ENCODE measurements around the gene FAM53B. TPM values are rescaled to one million over a fixed set of nuclear protein-coding genes. Genes with fewer than 3 reads are reported as not detected.

The FAM53B gene
- total RNA-seq, 4 donors from 2014 or later = 41.0 to 110 (median 50.0) TPM

GRCh38 chr10:124717911-124718741 is 26.1 kb downstream of the FAM53B start:
- Histone ChIP-seq H3K27me3 (no peaks in the 10 kb centered on the region), H3K36me3 (no peaks in the 10 kb centered on the region), H3K4me3 (no peak overlapping the region), H3K4me1 (peaks cover 40 to 94% (median 47%) of the 10 kb centered on the region in 4 donors), H3K9me3 (no peaks in the 10 kb centered on the region), H3K27ac (peak overlapping the region; percentile 76 to 86 (median 80))
- intact Hi-C loops (cut with DNase I; ENCODE audit: low total_unique reads) = no loop called here
- no peak for DNase-seq
- in situ Hi-C loops (cut with MboI; ENCODE audit: low pct_ligation_motif_present in 1 of 4, low pct_unique_long_range_greater_than_20kb in 1 of 4, low sequenced_read_pairs in 3 of 4) = no loop called here
- WGBS, 2 donors (ENCODE audit: low coverage in 1 of 2) = 53 to 63% methylated on average over 3 to 12 of the region's 12 CpGs
- no peak for TF ChIP-seq POLR2A (IDR thresholded peaks at IDR 0.05)
- peak in 1 of 3 donors; percentile 9 for TF ChIP-seq POLR2AphosphoS5 (IDR thresholded peaks at IDR 0.05)

GRCh38 chr10:124717041-124717757 is 27.0 kb downstream of the FAM53B start:
- DNase-seq = no peak
- intact Hi-C loops (cut with DNase I; ENCODE audit: low total_unique reads) (no loop called here), in situ Hi-C loops (cut with MboI; ENCODE audit: low pct_ligation_motif_present in 1 of 4, low pct_unique_long_range_greater_than_20kb in 1 of 4, low sequenced_read_pairs in 3 of 4) (no loop called here)
- no peak for TF ChIP-seq POLR2AphosphoS5 (IDR thresholded peaks at IDR 0.05)
- no peak for TF ChIP-seq CTCF (IDR thresholded peaks at IDR 0.05)
- TF ChIP-seq EP300 (IDR thresholded peaks at IDR 0.05; ENCODE audit: low read depth) = no peak
- no peak for TF ChIP-seq POLR2A (IDR thresholded peaks at IDR 0.05)
- Histone ChIP-seq H3K36me3 (no peaks in the 10 kb centered on the region), H3K9me3 (no peaks in the 10 kb centered on the region), H3K27me3 (no peaks in the 10 kb centered on the region), H3K4me3 (no peak overlapping the region), H3K4me1 (peaks cover 34 to 86% (median 38%) of the 10 kb centered on the region in 4 donors), H3K27ac (peak overlapping the region; percentile 19 to 81 (median 62))
- 87% methylated on average over 9 of the region's 9 CpGs; no CpG with 5 or more reads in 1 of the 2 donors for WGBS, 2 donors (ENCODE audit: low coverage in 1 of 2)

GRCh38 chr10:124716369-124716768 is 27.8 kb downstream of the FAM53B start:
- Histone ChIP-seq H3K4me1 (peaks cover 26 to 82% (median 31%) of the 10 kb centered on the region in 4 donors), H3K27ac (no peak overlapping the region)
- intact Hi-C loops (cut with DNase I; ENCODE audit: low total_unique reads) = no loop called here

GRCh38 chr10:124715439-124715838 is 28.7 kb downstream of the FAM53B start:
- DNase-seq = no peak
- Histone ChIP-seq H3K36me3 (no peaks in the 10 kb centered on the region), H3K27me3 (no peaks in the 10 kb centered on the region), H3K4me1 (peaks cover 25 to 82% (median 31%) of the 10 kb centered on the region in 4 donors), H3K9me3 (no peaks in the 10 kb centered on the region), H3K4me3 (no peak overlapping the region), H3K27ac (no peak overlapping the region)
- in situ Hi-C loops (cut with MboI; ENCODE audit: low pct_ligation_motif_present in 1 of 4, low pct_unique_long_range_greater_than_20kb in 1 of 4, low sequenced_read_pairs in 3 of 4) (no loop called here), intact Hi-C loops (cut with DNase I; ENCODE audit: low total_unique reads) (no loop called here)
- WGBS, 2 donors (ENCODE audit: low coverage in 1 of 2) = 59% methylated on average over 6 of the region's 6 CpGs; no CpG with 5 or more reads in 1 of the 2 donors
- TF ChIP-seq EP300 (IDR thresholded peaks at IDR 0.05; ENCODE audit: low read depth) (no peak), POLR2AphosphoS5 (IDR thresholded peaks at IDR 0.05) (no peak), CTCF (IDR thresholded peaks at IDR 0.05) (no peak), POLR2A (IDR thresholded peaks at IDR 0.05) (no peak)

More at GRCh38 chr10:124716369-124716768, 27.8 kb downstream of the FAM53B start:
- Histone ChIP-seq H3K27me3 (no peaks in the 10 kb centered on the region), H3K4me3 (no peak overlapping the region), H3K36me3 (no peaks in the 10 kb centered on the region), H3K9me3 (no peaks in the 10 kb centered on the region)
- in situ Hi-C loops (cut with MboI; ENCODE audit: low pct_ligation_motif_present in 1 of 4, low pct_unique_long_range_greater_than_20kb in 1 of 4, low sequenced_read_pairs in 3 of 4) = no loop called here
- TF ChIP-seq POLR2AphosphoS5 (IDR thresholded peaks at IDR 0.05) = no peak
- TF ChIP-seq CTCF (IDR thresholded peaks at IDR 0.05) = no peak
- no peak for TF ChIP-seq POLR2A (IDR thresholded peaks at IDR 0.05)
- no peak for TF ChIP-seq EP300 (IDR thresholded peaks at IDR 0.05; ENCODE audit: low read depth)
- WGBS, 2 donors (ENCODE audit: low coverage in 1 of 2) = 78 to 88% methylated on average over 1 to 4 of the region's 4 CpGs
- DNase-seq = no peak
